Ovary (tissue), 9 donors: Measurements from ENCODE around the gene RAB3GAP1. TPM values are rescaled to one million over a fixed set of nuclear protein-coding genes. Genes with fewer than 3 reads are reported as not detected.

Experiments
- DNase-seq, 5 donors: peaks; one replicate each; pipeline ENCODE4 v3.0.0-alpha.2; 2019 to 2020
- H3K27ac ChIP-seq, 2 donors: fragments of 200-600 bp; one replicate each; pipeline versions ENCODE4 v1.5.1 to v1.8.0; 2019 to 2022
- H3K27me3 ChIP-seq: fragments of 200-600 bp; one replicate; pipeline ENCODE4 v1.8.0; 2022
- H3K36me3 ChIP-seq: fragments of 200-600 bp; sonication (generic); one replicate; pipeline ENCODE4 v1.5.1; 2019
- H3K4me1 ChIP-seq: one replicate; pipeline ENCODE4 v1.8.1; 2013; ENCODE audit warnings: mild to moderate bottlenecking, moderate library complexity; ENCODE audit not compliant: insufficient read depth
- H3K4me3 ChIP-seq: fragments of 200-600 bp; sonication (generic); one replicate; pipeline ENCODE4 v1.5.1; 2017
- H3K9me3 ChIP-seq, 2 donors: fragments of 200-600 bp in 1 of 2; sonication (generic) in 1 of 2; one replicate each; pipeline versions ENCODE4 v1.5.1 to v1.8.1; 2013 to 2019; ENCODE audit warnings: mild to moderate bottlenecking in 1 of 2, moderate library complexity in 1 of 2
- CTCF ChIP-seq, 3 donors: fragments of 450-650 bp in 2 of 3; fragments of 200-600 bp in 1 of 3; IDR thresholded peaks; one replicate each; pipeline versions ENCODE4 v1.5.1 to v1.8.0; 2016 to 2022; ENCODE audit warnings: antibody characterized with exemption in 3 of 3, mild to moderate bottlenecking in 1 of 3
- EP300 ChIP-seq: sonication (generic); formaldehyde crosslinking; IDR thresholded peaks from one replicate; pipeline ENCODE4 v1.6.1; 2017; ENCODE audit warnings: antibody characterized with exemption
- POLR2A ChIP-seq: fragments of 450-650 bp; IDR thresholded peaks from one replicate; pipeline ENCODE4 v1.6.1; 2017; ENCODE audit warnings: antibody characterized with exemption, mild to moderate bottlenecking, moderate library complexity
- WGBS, 3 donors: extraction: QIAGEN DNeasy Blood & Tissue Kit in 1 of 3; methylation state at CpG; one replicate each; pipeline versions ENCODE4 v1.1.5 to v1.1.7; 2013 to 2017; 5-methylcytosine and 5-hydroxymethylcytosine counted together
- intact Hi-C, 4 donors: fragments of 100-400 bp; cut with DNase I; formaldehyde crosslinking; loops; one replicate each; pipeline versions ENCODE4 v1.11.0 to v1.15.1; 2022 to 2023
- polyA plus RNA-seq, 2 donors: library from polyadenylated mRNA; stranded (reverse); fragments of 200-250 nt in 1 of 2; fragments of 350-450 nt in 1 of 2; fragmentation: Illumina TruSeq in 1 of 2; extraction: RNeasy Lipid Tissue Mini Kit (QIAGEN cat#74804) in 1 of 2; gene quantifications; one replicate each; pipeline ENCODE4 v1.2.3, GENCODE V29; 2013 to 2014
- total RNA-seq, 7 donors: library from RNA; depleted of rRNA in 2 of 7; stranded (reverse); fragments of >200 nt in 2 of 7; fragmentation: NEBNext Ultra II Directional in 3 of 7; extraction: Animal tissue kit (Norgen Biotek cat#: 25700) in 3 of 7; gene quantifications; one replicate each; pipeline versions ENCODE4 v1.1.0 to v1.2.4, GENCODE V29; 2016 to 2023
- donor health status: DM: no; HTN: no; CAD: no; lungs with moderate emphysema.
- donor health status: DM: no; HTN: no; CAD: no.
- donor health status: Bipolar disorder and iron deficiency.
- donor health status: DM: yes; HTN: yes; CAD: no.
- donor health status: DM: no; HTN: no; CAD: no.
- donor health status: DM: yes; HTN: yes; CAD: no.

Gene RAB3GAP1
- total and polyA plus RNA-seq, 9 donors = 29.3 to 51.3 (median 44.3) TPM

- intact Hi-C loops = loop anchor here in 1 of 4 donors (5.0 kb wide), 1 partner anchor 148 kb away; no protein-coding TSS in a partner anchor
- no peak overlapping the region for H3K27ac ChIP-seq
- DNase-seq = no peak
- no peaks in the 10 kb centered on the region for H3K36me3 ChIP-seq
- H3K4me1 ChIP-seq = no peaks in the 10 kb centered on the region
- H3K9me3 ChIP-seq = no peaks in the 10 kb centered on the region
- no peaks in the 10 kb centered on the region for H3K27me3 ChIP-seq
- H3K4me3 ChIP-seq = no peak overlapping the region
- 94 to 97% (median 97%) methylated on average over 3 of the region's 3 CpGs for WGBS, 3 donors
- TF ChIP-seq POLR2A (no peak), CTCF (IDR thresholded peaks at IDR 0.05) (no peak), EP300 (no peak)
Observed at GRCh38 chr2:135203944-135204343, 151.9 kb downstream of the RAB3GAP1 start.

DNA sequence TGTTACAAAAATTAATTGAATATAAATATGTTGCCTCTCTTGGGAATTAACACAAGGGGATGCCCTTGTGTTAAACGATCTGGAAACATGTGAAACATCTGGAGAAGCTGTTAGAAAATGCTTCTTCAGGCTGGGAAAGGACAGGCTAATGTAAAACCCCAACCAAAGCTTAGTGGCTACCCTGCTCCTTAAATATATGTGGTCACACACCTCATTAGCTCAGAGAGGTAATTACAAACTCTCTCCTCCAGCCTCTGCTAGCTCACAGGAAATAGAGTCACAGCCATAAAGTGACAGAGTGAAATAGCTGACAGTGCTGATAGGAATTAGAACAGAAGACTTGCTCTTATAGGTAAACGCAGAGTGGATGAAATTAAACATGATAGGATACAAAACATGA is 155.9 kb downstream of the RAB3GAP1 start:
- 50 to 54% (median 50%) methylated on average over 2 of the region's 2 CpGs for WGBS, 3 donors
- TF ChIP-seq CTCF (IDR thresholded peaks at IDR 0.05) (no peak), EP300 (no peak), POLR2A (no peak)
- no peaks in the 10 kb centered on the region for H3K36me3 ChIP-seq
- no peak overlapping the region for H3K4me3 ChIP-seq
- H3K27ac ChIP-seq = no peak overlapping the region
- no peak for DNase-seq
- intact Hi-C loops = no loop called here
- H3K27me3 ChIP-seq = no peaks in the 10 kb centered on the region
- no peaks in the 10 kb centered on the region for H3K4me1 ChIP-seq
- no peaks in the 10 kb centered on the region for H3K9me3 ChIP-seq

DNA sequence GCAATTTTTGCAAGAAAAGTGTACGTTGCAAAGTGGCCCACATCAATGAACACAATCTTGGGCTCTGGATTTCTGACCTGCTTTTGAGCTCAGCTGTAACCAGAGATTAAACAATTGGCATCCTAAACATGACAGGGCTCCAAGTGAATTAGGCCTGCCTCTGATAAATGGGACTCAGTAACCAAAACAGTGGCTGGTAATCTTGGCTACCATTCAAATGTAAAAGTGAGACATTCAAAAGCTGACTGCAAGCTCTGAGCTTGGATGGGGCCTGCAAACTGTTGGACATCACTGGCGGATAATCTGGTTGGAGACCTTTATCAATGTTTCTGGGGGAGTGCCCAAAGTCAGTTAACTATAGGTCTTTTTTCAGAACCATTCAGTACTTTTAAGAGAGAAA is 160.7 kb downstream of the RAB3GAP1 start:
- no peak for TF ChIP-seq CTCF (IDR thresholded peaks at IDR 0.05)
- no peak for TF ChIP-seq POLR2A
- no peak for TF ChIP-seq EP300
- 40 to 64% (median 41%) methylated on average over 2 of the region's 2 CpGs for WGBS, 3 donors

GRCh38 chr2:135218426-135218825 is 166.3 kb downstream of the RAB3GAP1 start:
- H3K27me3 ChIP-seq = no peaks in the 10 kb centered on the region
- no peaks in the 10 kb centered on the region for H3K4me1 ChIP-seq
- no peaks in the 10 kb centered on the region for H3K9me3 ChIP-seq
- no peaks in the 10 kb centered on the region for H3K36me3 ChIP-seq
- WGBS, 3 donors = 93 to 100% (median 98%) methylated on average over 2 of the region's 2 CpGs
- intact Hi-C loops = no loop called here
- TF ChIP-seq EP300 (no peak), POLR2A (no peak), CTCF (IDR thresholded peaks at IDR 0.05) (no peak)
- no peak overlapping the region for H3K27ac ChIP-seq
- H3K4me3 ChIP-seq = no peak overlapping the region
- DNase-seq = no peak

More for the DNA sequence above, 160.7 kb downstream of the RAB3GAP1 start:
- no peaks in the 10 kb centered on the region for H3K36me3 ChIP-seq
- no peak overlapping the region for H3K27ac ChIP-seq
- H3K4me3 ChIP-seq = no peak overlapping the region
- no peaks in the 10 kb centered on the region for H3K27me3 ChIP-seq
- intact Hi-C loops = no loop called here
- H3K4me1 ChIP-seq = no peaks in the 10 kb centered on the region
- DNase-seq = no peak
- no peaks in the 10 kb centered on the region for H3K9me3 ChIP-seq

DNA sequence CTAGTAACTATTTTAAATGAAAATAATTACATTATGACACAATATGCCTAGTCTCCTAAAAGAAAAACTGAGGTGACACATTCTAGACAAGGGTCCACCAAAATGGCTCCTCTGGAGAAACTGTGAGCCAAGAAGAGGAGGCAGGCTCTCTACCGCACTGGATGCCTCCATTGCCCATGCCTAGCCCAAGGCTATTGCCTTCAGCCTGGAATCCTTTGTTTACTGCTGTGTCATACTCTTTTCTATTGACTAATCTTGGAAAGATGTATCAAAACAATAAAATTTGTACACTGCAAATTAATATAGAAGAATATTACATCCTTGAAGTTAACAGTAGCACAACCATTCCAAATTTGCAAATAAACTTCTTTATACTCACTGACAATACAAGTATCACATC is 167.1 kb downstream of the RAB3GAP1 start:
- Histone ChIP-seq H3K9me3 (no peaks in the 10 kb centered on the region), H3K4me3 (no peak overlapping the region), H3K36me3 (no peaks in the 10 kb centered on the region), H3K27me3 (no peaks in the 10 kb centered on the region), H3K27ac (no peak overlapping the region), H3K4me1 (no peaks in the 10 kb centered on the region)
- WGBS, 3 donors = 94 to 100% (median 100%) methylated on average over 1 of the region's 1 CpG
- no peak for DNase-seq
- intact Hi-C loops = no loop called here
- TF ChIP-seq POLR2A = no peak
- TF ChIP-seq CTCF (IDR thresholded peaks at IDR 0.05) = no peak
- TF ChIP-seq EP300 = no peak
